GM12878 (cell line): ENCODE data around the gene ZFP3. TPM values are rescaled to one million over a fixed set of nuclear protein-coding genes. Genes with fewer than 3 reads are reported as not detected.

Experiments
- BMI1 ChIP-seq: fragments of 450-650 bp; IDR thresholded peaks from 2 replicates; pipeline ENCODE4 v1.6.1; 2016; ENCODE audit warnings: mild to moderate bottlenecking, moderate library complexity, borderline replicate concordance
- DPF2 ChIP-seq: fragments of 450-650 bp; IDR thresholded peaks from 2 replicates; pipeline ENCODE4 v1.6.1; 2017; ENCODE audit warnings: mild to moderate bottlenecking
- FOS ChIP-seq: IDR thresholded peaks from 3 replicates; pipeline ENCODE4 v1.6.1; 2011; ENCODE audit warnings: borderline replicate concordance; ENCODE audit not compliant: insufficient read length; ENCODE audit errors: extremely low read depth
- FOXK2 ChIP-seq: fragments of 450-650 bp; IDR thresholded peaks from 2 replicates; pipeline ENCODE4 v1.6.1; 2017; ENCODE audit warnings: mild to moderate bottlenecking, moderate library complexity
- HDAC2 ChIP-seq: fragments of 200-600 bp; sonication (generic); IDR thresholded peaks from 2 replicates; pipeline ENCODE4 v1.6.1; 2017
- IKZF2 ChIP-seq, 2 experiments: fragments of 450-650 bp; IDR thresholded peaks; 2 replicates each; pipeline ENCODE4 v1.6.1; 2017; ENCODE audit warnings: mild to moderate bottlenecking in 2 of 2, moderate library complexity in 2 of 2
- IRF4 ChIP-seq: IDR thresholded peaks from 2 replicates; pipeline ENCODE4 v1.6.1; 2011; ENCODE audit warnings: low read depth, low read length
- JUNB ChIP-seq: IDR thresholded peaks from 2 replicates; pipeline ENCODE4 v1.6.1; 2016; ENCODE audit warnings: antibody characterized with exemption, mild to moderate bottlenecking
- MXI1 ChIP-seq: fragments of 150-350 bp; IDR thresholded peaks from 2 replicates; pipeline ENCODE4 v1.6.1; 2011; ENCODE audit warnings: low read depth, mild to moderate bottlenecking, inconsistent platforms, low read length, improper control_type of control experiment
- NFYA ChIP-seq: IDR thresholded peaks from 2 replicates; pipeline ENCODE4 v1.6.1; 2011; ENCODE audit warnings: low read depth, mild to moderate bottlenecking, low read length, improper control_type of control experiment, borderline replicate concordance
- NFYB ChIP-seq: IDR thresholded peaks from 2 replicates; pipeline ENCODE4 v1.6.1; 2011; ENCODE audit warnings: low read depth, mild to moderate bottlenecking, low read length, improper control_type of control experiment, moderate library complexity; ENCODE audit not compliant: insufficient read depth
- NRF1 ChIP-seq: conservative IDR thresholded peaks from 2 replicates; pipeline ENCODE4 v1.6.1; 2011; ENCODE audit warnings: mild to moderate bottlenecking, low read depth, low read length, improper control_type of control experiment
- RBBP5 ChIP-seq: fragments of 200-600 bp; sonication (generic); conservative IDR thresholded peaks from 2 replicates; pipeline ENCODE4 v1.6.1; 2016
- SIX5 ChIP-seq: IDR thresholded peaks from 2 replicates; pipeline ENCODE4 v1.6.1; 2011; ENCODE audit warnings: mild to moderate bottlenecking, low read depth, low read length, moderate library complexity; ENCODE audit not compliant: severe bottlenecking
- SMC3 ChIP-seq: IDR thresholded peaks from 2 replicates; pipeline ENCODE4 v1.6.1; 2011; ENCODE audit warnings: low read length, improper control_type of control experiment, borderline replicate concordance
- SREBF1 ChIP-seq: IDR thresholded peaks from 2 replicates; pipeline ENCODE4 v1.6.1; 2012; ENCODE audit warnings: mild to moderate bottlenecking, low read length
- STAT3 ChIP-seq: IDR thresholded peaks from 2 replicates; pipeline ENCODE4 v1.6.1; 2011; ENCODE audit warnings: low read depth, low read length, improper control_type of control experiment
- ZBED1 ChIP-seq: IDR thresholded peaks from 2 replicates; pipeline ENCODE4 v1.6.1; 2016; ENCODE audit warnings: borderline replicate concordance
- ZNF274 ChIP-seq: IDR thresholded peaks from one replicate; pipeline ENCODE4 v1.8.0; 2011; ENCODE audit not compliant: insufficient read length, insufficient read depth
- ZNF384 ChIP-seq: IDR thresholded peaks from 2 replicates; pipeline ENCODE4 v1.6.1; 2012; ENCODE audit warnings: low read depth, mild to moderate bottlenecking, low read length, improper control_type of control experiment, borderline replicate concordance
- polyA plus RNA-seq, 11 experiments: library from polyadenylated mRNA; depleted of rRNA in 4 of 11; unstranded in 6 of 11; stranded (reverse) in 5 of 11; fragments of >200 nt; fragmentation: Nextera tagmentation in 4 of 11; fragmentation: Illumina TruSeq in 1 of 11; extraction: Ambion mirVana in 4 of 11; extraction: Trizol in 1 of 11; gene quantifications; 1 replicate in 1 of 11; 2 replicates in 10 of 11; pipeline versions ENCODE4 v1.2.1 to v1.2.3, GENCODE V29; 2011 to 2016; ENCODE audit warnings: inconsistent platforms in 2 of 11, missing spikeins in 2 of 11, low read depth in 1 of 11
- total RNA-seq, 4 experiments: library from RNA; depleted of rRNA in 3 of 4; stranded (reverse); fragments of >200 nt in 3 of 4; fragmentation: Illumina TruSeq in 1 of 4; extraction: Trizol in 1 of 4; gene quantifications; 2 replicates each; pipeline versions ENCODE4 v1.2.1 to v1.2.3, GENCODE V29; 2013 to 2021
- TF ChIP-seq, protein P1 (sequence below): fragments of 450-650 bp; formaldehyde crosslinking; IDR thresholded peaks from 2 replicates; pipeline ENCODE4 v1.4.0; 2020; ENCODE audit warnings: mild to moderate bottlenecking, moderate library complexity
- TF ChIP-seq, protein P2 (sequence below): fragments of 450-650 bp; IDR thresholded peaks from 2 replicates; pipeline ENCODE4 v1.6.1; 2017; ENCODE audit warnings: mild to moderate bottlenecking, low read depth, inconsistent platforms; ENCODE audit not compliant: poor library complexity, severe bottlenecking
- TF ChIP-seq, protein P3 (sequence below): IDR thresholded peaks from 2 replicates; pipeline ENCODE4 v1.6.1; 2011; ENCODE audit warnings: low read depth, mild to moderate bottlenecking, low read length, moderate library complexity, borderline replicate concordance; ENCODE audit errors: extremely low read depth
- TF ChIP-seq, protein P4 (sequence below): fragments of 450-650 bp; IDR thresholded peaks from 2 replicates; pipeline ENCODE4 v1.6.1; 2016; ENCODE audit warnings: mild to moderate bottlenecking

The ZFP3 gene
- total and polyA plus RNA-seq, 10 of the 15 experiments (the other 5 are each of a cell fraction or from before 2014, with no cell fraction given) = 0.37 to 4.1 (median 1.6) TPM

DNA sequence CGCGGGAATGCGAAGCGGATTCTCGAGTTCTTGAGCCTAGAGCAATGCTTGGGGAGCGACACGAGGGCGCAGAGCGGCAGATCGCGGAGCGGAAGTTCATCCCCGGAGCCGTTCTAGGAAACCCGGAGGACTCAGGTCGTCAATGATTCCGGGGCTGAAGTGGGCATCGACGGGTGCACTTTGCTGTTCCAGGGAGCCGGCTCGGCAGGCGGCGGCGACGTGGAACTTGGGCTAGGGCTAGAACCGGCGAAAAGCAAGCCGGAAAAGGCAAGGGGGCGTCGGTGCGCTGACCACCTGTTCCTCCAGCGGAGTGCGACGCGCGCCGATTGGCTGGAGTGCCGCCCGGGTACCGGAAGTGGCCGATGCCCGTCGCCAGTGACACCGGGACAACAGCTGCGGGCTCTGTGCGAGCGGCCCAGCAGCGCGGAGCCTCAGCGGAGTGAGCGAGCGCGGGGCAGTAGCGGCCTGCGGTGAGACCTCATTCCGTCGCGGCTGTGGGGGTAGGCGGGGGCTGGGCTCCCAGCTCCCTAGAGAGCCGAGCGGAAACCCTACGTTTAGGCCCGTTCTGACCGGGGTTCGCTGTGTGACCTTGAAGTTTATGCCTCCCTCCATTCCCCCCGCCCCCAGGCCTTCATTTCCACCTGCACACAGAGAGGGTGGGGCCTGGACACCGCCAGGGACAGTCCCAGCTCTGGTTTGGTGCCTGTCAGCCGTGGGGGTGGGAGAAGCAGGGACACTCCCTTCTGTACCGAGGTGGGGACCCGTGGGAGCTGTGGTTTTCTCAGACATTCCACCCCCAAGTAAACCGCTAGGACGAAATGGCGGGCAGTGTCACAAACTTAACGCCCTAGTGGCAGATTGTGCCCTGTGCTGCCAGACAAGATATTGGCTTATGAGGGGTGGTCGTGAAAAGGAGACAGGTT is at the start of gene ZFP3 (continued):
- TF ChIP-seq NFYA (no peak), SMC3 (peak; percentile 3; the same call in 1 of the 2 replicates), JUNB (no peak), DPF2 (peak; percentile 89), NRF1 (no peak), FOS (no peak), RBBP5 (no peak), FOXK2 (no peak), STAT3 (no peak), BMI1 (no peak), IKZF2 (IDR thresholded peaks at IDR 0.05) (peak; percentile 6 to 24; a peak in 2 of 4 replicates), HDAC2 (no peak), SIX5 (no peak), ZNF274 (no peak), ZNF384 (no peak), MXI1 (peak; percentile 65), IRF4 (no peak), SREBF1 (no peak), ZBED1 (no peak), NFYB (peak; percentile 89)
- TF ChIP-seq, protein P1, sequence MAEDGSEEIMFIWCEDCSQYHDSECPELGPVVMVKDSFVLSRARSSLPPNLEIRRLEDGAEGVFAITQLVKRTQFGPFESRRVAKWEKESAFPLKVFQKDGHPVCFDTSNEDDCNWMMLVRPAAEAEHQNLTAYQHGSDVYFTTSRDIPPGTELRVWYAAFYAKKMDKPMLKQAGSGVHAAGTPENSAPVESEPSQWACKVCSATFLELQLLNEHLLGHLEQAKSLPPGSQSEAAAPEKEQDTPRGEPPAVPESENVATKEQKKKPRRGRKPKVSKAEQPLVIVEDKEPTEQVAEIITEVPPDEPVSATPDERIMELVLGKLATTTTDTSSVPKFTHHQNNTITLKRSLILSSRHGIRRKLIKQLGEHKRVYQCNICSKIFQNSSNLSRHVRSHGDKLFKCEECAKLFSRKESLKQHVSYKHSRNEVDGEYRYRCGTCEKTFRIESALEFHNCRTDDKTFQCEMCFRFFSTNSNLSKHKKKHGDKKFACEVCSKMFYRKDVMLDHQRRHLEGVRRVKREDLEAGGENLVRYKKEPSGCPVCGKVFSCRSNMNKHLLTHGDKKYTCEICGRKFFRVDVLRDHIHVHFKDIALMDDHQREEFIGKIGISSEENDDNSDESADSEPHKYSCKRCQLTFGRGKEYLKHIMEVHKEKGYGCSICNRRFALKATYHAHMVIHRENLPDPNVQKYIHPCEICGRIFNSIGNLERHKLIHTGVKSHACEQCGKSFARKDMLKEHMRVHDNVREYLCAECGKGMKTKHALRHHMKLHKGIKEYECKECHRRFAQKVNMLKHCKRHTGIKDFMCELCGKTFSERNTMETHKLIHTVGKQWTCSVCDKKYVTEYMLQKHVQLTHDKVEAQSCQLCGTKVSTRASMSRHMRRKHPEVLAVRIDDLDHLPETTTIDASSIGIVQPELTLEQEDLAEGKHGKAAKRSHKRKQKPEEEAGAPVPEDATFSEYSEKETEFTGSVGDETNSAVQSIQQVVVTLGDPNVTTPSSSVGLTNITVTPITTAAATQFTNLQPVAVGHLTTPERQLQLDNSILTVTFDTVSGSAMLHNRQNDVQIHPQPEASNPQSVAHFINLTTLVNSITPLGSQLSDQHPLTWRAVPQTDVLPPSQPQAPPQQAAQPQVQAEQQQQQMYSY (CRISPR knock-in tag) = no peak
- TF ChIP-seq, protein P2, sequence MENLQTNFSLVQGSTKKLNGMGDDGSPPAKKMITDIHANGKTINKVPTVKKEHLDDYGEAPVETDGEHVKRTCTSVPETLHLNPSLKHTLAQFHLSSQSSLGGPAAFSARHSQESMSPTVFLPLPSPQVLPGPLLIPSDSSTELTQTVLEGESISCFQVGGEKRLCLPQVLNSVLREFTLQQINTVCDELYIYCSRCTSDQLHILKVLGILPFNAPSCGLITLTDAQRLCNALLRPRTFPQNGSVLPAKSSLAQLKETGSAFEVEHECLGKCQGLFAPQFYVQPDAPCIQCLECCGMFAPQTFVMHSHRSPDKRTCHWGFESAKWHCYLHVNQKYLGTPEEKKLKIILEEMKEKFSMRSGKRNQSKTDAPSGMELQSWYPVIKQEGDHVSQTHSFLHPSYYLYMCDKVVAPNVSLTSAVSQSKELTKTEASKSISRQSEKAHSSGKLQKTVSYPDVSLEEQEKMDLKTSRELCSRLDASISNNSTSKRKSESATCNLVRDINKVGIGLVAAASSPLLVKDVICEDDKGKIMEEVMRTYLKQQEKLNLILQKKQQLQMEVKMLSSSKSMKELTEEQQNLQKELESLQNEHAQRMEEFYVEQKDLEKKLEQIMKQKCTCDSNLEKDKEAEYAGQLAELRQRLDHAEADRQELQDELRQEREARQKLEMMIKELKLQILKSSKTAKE = peak; percentile 87
- TF ChIP-seq, protein P3, sequence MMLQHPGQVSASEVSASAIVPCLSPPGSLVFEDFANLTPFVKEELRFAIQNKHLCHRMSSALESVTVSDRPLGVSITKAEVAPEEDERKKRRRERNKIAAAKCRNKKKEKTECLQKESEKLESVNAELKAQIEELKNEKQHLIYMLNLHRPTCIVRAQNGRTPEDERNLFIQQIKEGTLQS = no peak
- TF ChIP-seq, protein P4, sequence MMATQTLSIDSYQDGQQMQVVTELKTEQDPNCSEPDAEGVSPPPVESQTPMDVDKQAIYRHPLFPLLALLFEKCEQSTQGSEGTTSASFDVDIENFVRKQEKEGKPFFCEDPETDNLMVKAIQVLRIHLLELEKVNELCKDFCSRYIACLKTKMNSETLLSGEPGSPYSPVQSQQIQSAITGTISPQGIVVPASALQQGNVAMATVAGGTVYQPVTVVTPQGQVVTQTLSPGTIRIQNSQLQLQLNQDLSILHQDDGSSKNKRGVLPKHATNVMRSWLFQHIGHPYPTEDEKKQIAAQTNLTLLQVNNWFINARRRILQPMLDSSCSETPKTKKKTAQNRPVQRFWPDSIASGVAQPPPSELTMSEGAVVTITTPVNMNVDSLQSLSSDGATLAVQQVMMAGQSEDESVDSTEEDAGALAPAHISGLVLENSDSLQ = peak; percentile 80
